DND-41 (cell line): ENCODE measurements around the gene SPSB3.

Source experiments
- CTCF ChIP-seq: IDR thresholded peaks from 2 replicates; pipeline ENCODE4 v1.5.1; 2012; ENCODE audit warnings: borderline replicate concordance, low read length, moderate library complexity, mild to moderate bottlenecking; ENCODE audit not compliant: poor library complexity, severe bottlenecking; ENCODE audit errors: extremely low read depth
- EZH2 ChIP-seq: IDR thresholded peaks from 3 replicates; pipeline ENCODE4 v1.6.1; 2012; ENCODE audit warnings: borderline replicate concordance, low read depth, mild to moderate bottlenecking, moderate library complexity, low read length, inconsistent platforms; ENCODE audit not compliant: severe bottlenecking

GRCh38 chr16:1732071-1732470 is 50.3 kb downstream of the SPSB3 start:
- no peak for TF ChIP-seq CTCF
- no peak for TF ChIP-seq EZH2
